Retina (tissue), 1 donor: ENCODE data around the gene ONECUT1.
"Not testable (repeated sequence)": the region's sequence is repeated elsewhere in the genome, so short reads cannot be mapped to it uniquely, and the experiment has no call there.

Source experiments
- DNase-seq: peaks from one replicate; pipeline ENCODE4 v3.0.0-alpha.2; 2016

ONECUT1 gene

GRCh38 chr15:52790169-52790708 is at the start of gene ONECUT1:
TSS of gene ONECUT1 (minus strand) at chr15:52790336. CDS start at chr15:52789884, 452 bp downstream.
- DNase-seq, result peak; percentile 94

- DNase-seq, result peak; percentile 23
Observed at GRCh38 chr15:52834379-52834778, 44.2 kb upstream of the ONECUT1 start.

GRCh38 chr15:52824169-52824942 is 34.2 kb upstream of the ONECUT1 start:
- not testable (repeated sequence) for DNase-seq

GRCh38 chr15:52822475-52822874 is 32.3 kb upstream of the ONECUT1 start:
- DNase-seq, result no peak

DNA sequence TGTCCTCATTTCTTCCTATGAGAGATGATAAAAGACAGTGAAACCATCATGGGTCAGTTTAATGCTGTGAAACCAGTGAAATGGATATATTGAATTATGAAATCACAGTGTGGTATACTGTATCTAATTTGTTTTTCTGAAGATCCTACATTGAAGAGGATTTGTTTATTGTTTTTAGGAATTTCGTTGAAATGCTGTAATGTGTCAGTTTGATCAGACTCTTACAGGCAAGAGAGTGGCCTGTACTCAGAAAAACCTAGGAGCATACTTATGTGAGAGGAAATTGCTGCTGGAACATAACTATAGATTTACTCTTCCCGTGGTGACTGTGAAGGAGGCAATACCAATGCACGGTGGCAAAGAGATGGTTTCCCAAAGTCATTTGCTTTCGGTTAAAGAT is 29.1 kb upstream of the ONECUT1 start:
- no peak for DNase-seq

DNA sequence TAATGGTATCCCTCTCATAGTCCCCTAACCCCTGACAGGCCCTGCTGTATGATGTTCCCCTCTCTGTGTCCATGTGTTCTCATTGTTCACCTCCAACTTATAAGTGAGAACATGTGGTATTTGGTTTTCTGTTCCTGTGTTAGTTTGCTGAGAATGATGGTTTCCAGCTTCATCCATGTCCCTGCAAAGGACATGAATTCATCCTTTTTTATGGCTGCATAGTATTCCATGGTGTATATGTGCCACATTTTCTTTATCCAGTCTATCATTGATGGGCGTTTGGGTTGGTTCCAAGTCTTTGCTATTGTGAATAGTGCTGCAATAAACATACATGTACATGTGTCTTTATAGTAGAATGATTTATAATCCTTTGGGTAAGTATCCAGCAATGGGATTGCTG is 25.8 kb upstream of the ONECUT1 start:
- DNase-seq, result not testable (repeated sequence)

- no peak for DNase-seq
Observed at GRCh38 chr15:52808996-52809395, 18.9 kb upstream of the ONECUT1 start.

DNA sequence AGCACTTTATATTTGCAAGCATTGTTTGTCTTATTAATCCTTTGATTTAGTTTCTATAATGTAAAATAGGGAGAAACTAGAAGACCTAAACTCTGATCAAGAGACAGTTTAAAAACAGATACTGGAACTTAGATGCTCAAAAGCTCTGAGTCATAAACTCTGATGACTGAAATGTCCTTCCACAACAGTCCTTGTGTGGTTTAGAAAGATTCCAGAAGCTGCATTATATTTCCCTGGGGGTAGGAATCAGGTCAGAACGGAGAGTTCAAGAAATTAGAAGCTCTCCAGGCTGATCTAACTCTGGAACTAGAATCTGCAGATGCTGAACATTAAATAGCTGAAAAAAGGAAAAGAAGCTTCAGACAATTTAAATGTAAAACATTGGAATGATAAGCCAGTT is 18.3 kb upstream of the ONECUT1 start:
- DNase-seq, result no peak

- DNase-seq, result no peak
Observed at GRCh38 chr15:52806284-52806655, 16.1 kb upstream of the ONECUT1 start.

GRCh38 chr15:52805351-52806283 is 15.5 kb upstream of the ONECUT1 start:
- DNase-seq, result peak; percentile 85

GRCh38 chr15:52804526-52805081 is 14.5 kb upstream of the ONECUT1 start:
- peak; percentile 79 for DNase-seq

GRCh38 chr15:52803467-52804306 is 13.6 kb upstream of the ONECUT1 start:
- DNase-seq, result peak; percentile 87

DNA sequence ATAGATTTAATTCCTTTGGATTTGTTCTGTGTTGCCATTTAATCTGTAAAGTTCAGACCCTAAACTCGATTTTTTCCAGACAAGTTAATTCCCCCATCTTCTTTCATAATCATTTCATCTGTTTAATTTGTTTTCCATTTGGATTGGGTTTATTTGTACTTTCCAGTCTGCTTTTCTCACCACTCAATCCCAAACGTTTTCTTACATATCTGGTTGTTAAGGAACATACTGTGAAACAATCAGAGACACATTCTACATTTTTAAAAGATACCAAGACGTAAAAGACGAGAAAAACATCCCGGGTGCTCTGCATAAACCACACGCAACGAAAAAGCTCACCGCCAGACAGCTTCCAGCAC is 13.0 kb upstream of the ONECUT1 start:
- DNase-seq, result no peak

GRCh38 chr15:52802110-52802509 is 12.0 kb upstream of the ONECUT1 start:
- DNase-seq, result peak; percentile 35

- peak; percentile 57 for DNase-seq
Observed at GRCh38 chr15:52801748-52802085, 11.6 kb upstream of the ONECUT1 start.

GRCh38 chr15:52800828-52801747 is 11.0 kb upstream of the ONECUT1 start:
- peak; percentile 71 for DNase-seq

- no peak for DNase-seq
Observed at GRCh38 chr15:52799145-52799811, 9.1 kb upstream of the ONECUT1 start.

- peak; percentile 61 for DNase-seq
Observed at GRCh38 chr15:52798529-52799101, 8.5 kb upstream of the ONECUT1 start.

- DNase-seq, result peak; percentile 77
Observed at GRCh38 chr15:52797625-52798501, 7.7 kb upstream of the ONECUT1 start.
